Measurements from ENCODE around the gene RFC2.
"Not testable (repeated sequence)": the region's sequence is repeated elsewhere in the genome, so short reads cannot be mapped to it uniquely, and the experiment has no call there.

- not testable (repeated sequence) for TF ChIP-seq CTCF, POLR2A (IDR thresholded peaks at IDR 0.05)
Measured at GRCh38 chr7:74249058-74249457, 5.1 kb downstream of the RFC2 start.

All from vagina (tissue), 2 donors.